ENCODE results near the gene RGS3.
A peak's percentile ranks its signal among the peaks of the same experiment; 100 is the strongest.
"Not testable (repeated sequence)": the region's sequence is repeated elsewhere in the genome, so short reads cannot be mapped to it uniquely, and the experiment has no call there.

The RGS3 gene

GRCh38 chr9:113463418-113464285 is at the start of gene RGS3:
RGS3 (plus strand) TSS chr9:113463727; CDS start chr9:113463803, 76 bp downstream.
- DNase-seq (ENCODE audit: low read depth): no peak

GRCh38 chr9:113416149-113416721 is 47.3 kb upstream of the RGS3 start:
- no peak for DNase-seq (ENCODE audit: low read depth)

GRCh38 chr9:113417370-113417769 is 46.2 kb upstream of the RGS3 start:
- no peak for DNase-seq (ENCODE audit: low read depth)

GRCh38 chr9:113421726-113422125 is 41.8 kb upstream of the RGS3 start:
- no peak for DNase-seq (ENCODE audit: low read depth)

- DNase-seq (ENCODE audit: low read depth): no peak
Measured at GRCh38 chr9:113425072-113425471, 38.5 kb upstream of the RGS3 start.

- DNase-seq (ENCODE audit: low read depth): no peak
Measured at GRCh38 chr9:113426701-113427100, 36.8 kb upstream of the RGS3 start.

- no peak for DNase-seq (ENCODE audit: low read depth)
Measured at GRCh38 chr9:113427629-113428028, 35.9 kb upstream of the RGS3 start.

GRCh38 chr9:113428062-113428615 is 35.4 kb upstream of the RGS3 start:
- DNase-seq (ENCODE audit: low read depth): no peak

- DNase-seq (ENCODE audit: low read depth): no peak
Measured at GRCh38 chr9:113431191-113431590, 32.3 kb upstream of the RGS3 start.

- DNase-seq (ENCODE audit: low read depth): no peak
Measured at GRCh38 chr9:113436728-113437515, 26.6 kb upstream of the RGS3 start.

- DNase-seq (ENCODE audit: low read depth): not testable (repeated sequence)
Measured at GRCh38 chr9:113437716-113438115, 25.8 kb upstream of the RGS3 start.

GRCh38 chr9:113444736-113445135 is 18.8 kb upstream of the RGS3 start:
- no peak for DNase-seq (ENCODE audit: low read depth)

GRCh38 chr9:113446323-113446740 is 17.2 kb upstream of the RGS3 start:
- DNase-seq (ENCODE audit: low read depth): no peak

GRCh38 chr9:113449376-113449775 is 14.2 kb upstream of the RGS3 start:
- DNase-seq (ENCODE audit: low read depth): no peak

GRCh38 chr9:113452113-113452605 is 11.4 kb upstream of the RGS3 start:
- no peak for DNase-seq (ENCODE audit: low read depth)

- DNase-seq (ENCODE audit: low read depth): peak; percentile 24
Measured at GRCh38 chr9:113454914-113455761, 8.4 kb upstream of the RGS3 start.

- DNase-seq (ENCODE audit: low read depth): no peak
Measured at GRCh38 chr9:113456235-113456634, 7.3 kb upstream of the RGS3 start.

- DNase-seq (ENCODE audit: low read depth): no peak
Measured at GRCh38 chr9:113461285-113461684, 2.2 kb upstream of the RGS3 start.

- DNase-seq (ENCODE audit: low read depth): no peak
Measured at GRCh38 chr9:113461943-113462342, 1.6 kb upstream of the RGS3 start.

- no peak for DNase-seq (ENCODE audit: low read depth)
Measured at GRCh38 chr9:113462781-113463286, 693 bp upstream of the RGS3 start.

GRCh38 chr9:113464286-113464660 is 746 bp downstream of the RGS3 start:
- no peak for DNase-seq (ENCODE audit: low read depth)
